Adrenal gland (tissue), 5 donors: ENCODE data around the gene CACNA1H.
"Not testable (repeated sequence)": the region's sequence is repeated elsewhere in the genome, so short reads cannot be mapped to it uniquely, and the experiment has no call there.

Experiments used
- POLR2A ChIP-seq, 2 donors: fragments of 450-650 bp; IDR thresholded peaks; one replicate each; pipeline ENCODE4 v1.6.1; 2017; ENCODE audit warnings: antibody characterized with exemption in 2 of 2, mild to moderate bottlenecking in 2 of 2, moderate library complexity in 1 of 2
- TF ChIP-seq, protein P1 (sequence below), 6 experiments: fragments of 450-650 bp in 4 of 6; fragments of 200-600 bp in 2 of 6; sonication (generic) in 1 of 6; IDR thresholded peaks; 1 replicate in 5 of 6; 2 replicates in 1 of 6; pipeline versions ENCODE4 v1.5.1 to v1.8.0; 2016 to 2021; ENCODE audit warnings: antibody characterized with exemption in 6 of 6, mild to moderate bottlenecking in 2 of 6, moderate library complexity in 1 of 6
- donor health status: DM: no; HTN: no; CAD: no.

DNA sequence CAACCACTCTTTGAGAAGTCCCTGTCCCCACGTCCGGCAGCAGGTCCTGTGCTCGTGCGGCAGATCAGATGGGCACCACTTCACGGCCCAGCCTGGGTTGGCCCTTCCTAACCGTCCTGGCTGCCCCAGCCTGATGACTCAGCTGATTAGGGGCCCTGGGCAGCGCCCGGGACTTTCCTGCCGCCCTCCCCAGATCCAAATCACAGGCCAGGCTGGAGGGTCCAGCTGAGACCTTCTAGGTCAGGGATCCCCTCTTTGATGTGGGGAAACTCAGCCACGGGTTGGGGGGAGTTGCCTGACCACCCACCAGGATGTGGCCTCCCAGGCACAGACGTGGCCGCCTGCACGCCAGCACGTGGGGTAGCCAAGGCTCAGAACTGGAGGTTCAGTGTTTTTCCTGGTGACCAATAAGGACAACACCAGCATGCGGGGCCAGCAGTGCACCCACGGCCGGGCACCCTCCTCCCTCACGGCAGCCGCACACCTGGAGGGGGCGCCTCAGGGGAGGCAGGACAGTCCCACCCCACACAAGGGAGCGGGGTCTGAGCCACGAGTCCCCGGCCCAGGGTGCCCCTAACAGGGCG, 72.9 kb downstream of the CACNA1H start:
- TF ChIP-seq, protein P1, sequence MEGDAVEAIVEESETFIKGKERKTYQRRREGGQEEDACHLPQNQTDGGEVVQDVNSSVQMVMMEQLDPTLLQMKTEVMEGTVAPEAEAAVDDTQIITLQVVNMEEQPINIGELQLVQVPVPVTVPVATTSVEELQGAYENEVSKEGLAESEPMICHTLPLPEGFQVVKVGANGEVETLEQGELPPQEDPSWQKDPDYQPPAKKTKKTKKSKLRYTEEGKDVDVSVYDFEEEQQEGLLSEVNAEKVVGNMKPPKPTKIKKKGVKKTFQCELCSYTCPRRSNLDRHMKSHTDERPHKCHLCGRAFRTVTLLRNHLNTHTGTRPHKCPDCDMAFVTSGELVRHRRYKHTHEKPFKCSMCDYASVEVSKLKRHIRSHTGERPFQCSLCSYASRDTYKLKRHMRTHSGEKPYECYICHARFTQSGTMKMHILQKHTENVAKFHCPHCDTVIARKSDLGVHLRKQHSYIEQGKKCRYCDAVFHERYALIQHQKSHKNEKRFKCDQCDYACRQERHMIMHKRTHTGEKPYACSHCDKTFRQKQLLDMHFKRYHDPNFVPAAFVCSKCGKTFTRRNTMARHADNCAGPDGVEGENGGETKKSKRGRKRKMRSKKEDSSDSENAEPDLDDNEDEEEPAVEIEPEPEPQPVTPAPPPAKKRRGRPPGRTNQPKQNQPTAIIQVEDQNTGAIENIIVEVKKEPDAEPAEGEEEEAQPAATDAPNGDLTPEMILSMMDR (IDR thresholded peaks at IDR 0.05), result not testable (repeated sequence)
- not testable (repeated sequence) for TF ChIP-seq POLR2A (IDR thresholded peaks at IDR 0.05)
